Naive thymus-derived CD4-positive, alpha-beta T cell (primary cell): ENCODE results near the gene ERC1. TPM values are rescaled to one million over a fixed set of nuclear protein-coding genes. Genes with fewer than 3 reads are reported as not detected.

Experiments
- ATAC-seq: fragments of 150-1000 bp; cut with Tn5 transposase; 2 replicates; pipeline ENCODE4 v1.10.0; 2021; ENCODE audit warnings: mild to moderate bottlenecking, moderate library complexity
- CTCF ChIA-PET: fragments of 350-600 bp; sonication (Branson Sonifier 250); formaldehyde crosslinking; loops from one replicate; lab custom pipeline; 2021; ENCODE audit warnings: antibody characterized with exemption; lab: Charles Lee
- POLR2A ChIA-PET: fragments of 350-600 bp; sonication (Branson Sonifier 250); formaldehyde crosslinking; loops from one replicate; lab custom pipeline; 2021; ENCODE audit warnings: antibody characterized with exemption, inconsistent platforms; lab: Charles Lee
- DNase-seq, 9 donors: peaks; one replicate each; pipeline versions ENCODE4 v3.0.0 to v3.0.0-alpha.2; 2020 to 2022; ENCODE audit warnings: mixed read lengths in 1 of 9
- H3K27ac ChIP-seq: one replicate; pipeline ENCODE4 v1.7.0; 2013; ENCODE audit warnings: mild to moderate bottlenecking, low read depth, low read length, moderate library complexity
- H3K27me3 ChIP-seq, 2 donors: one replicate each; pipeline ENCODE4 v1.7.0; 2013; ENCODE audit warnings: low read length in 2 of 2, mild to moderate bottlenecking in 2 of 2, moderate library complexity in 2 of 2; ENCODE audit not compliant: control insufficient read depth in 2 of 2, insufficient read depth in 2 of 2
- H3K36me3 ChIP-seq, 3 experiments: 1 replicate in 2 of 3; 2 replicates in 1 of 3; pipeline ENCODE4 v1.7.0; 2013; ENCODE audit warnings: low read length in 3 of 3, mild to moderate bottlenecking in 3 of 3, moderate library complexity in 1 of 3; ENCODE audit not compliant: insufficient read depth in 3 of 3, control insufficient read depth in 2 of 3
- H3K4me1 ChIP-seq, 2 donors: one replicate each; pipeline ENCODE4 v1.7.0; 2013; ENCODE audit warnings: low read length in 2 of 2, mild to moderate bottlenecking in 2 of 2, moderate library complexity in 1 of 2; ENCODE audit not compliant: control insufficient read depth in 2 of 2, insufficient read depth in 2 of 2
- H3K4me3 ChIP-seq: 2 replicates; pipeline ENCODE4 v1.7.0; 2013; ENCODE audit warnings: mild to moderate bottlenecking, low read length
- H3K9me3 ChIP-seq, 3 experiments: 1 replicate in 2 of 3; 2 replicates in 1 of 3; pipeline ENCODE4 v1.7.0; 2013; ENCODE audit warnings: low read length in 3 of 3; ENCODE audit not compliant: control insufficient read depth in 2 of 3
- H3K27ac Mint-ChIP-seq, 9 donors: one replicate each; pipeline ENCODE4 v1.8.0; 2020 to 2022; ENCODE audit warnings: mixed read lengths in 9 of 9, mild to moderate bottlenecking in 8 of 9, moderate library complexity in 5 of 9, inconsistent platforms in 2 of 9
- H3K27me3 Mint-ChIP-seq, 5 donors: one replicate each; pipeline ENCODE4 v1.8.0; 2021 to 2022; ENCODE audit warnings: mixed read lengths in 5 of 5, mild to moderate bottlenecking in 1 of 5
- H3K36me3 Mint-ChIP-seq, 5 donors: one replicate each; pipeline ENCODE4 v1.8.0; 2020 to 2022; ENCODE audit warnings: mixed read lengths in 5 of 5, mild to moderate bottlenecking in 3 of 5, inconsistent platforms in 1 of 5
- H3K4me1 Mint-ChIP-seq, 7 donors: one replicate each; pipeline ENCODE4 v1.8.0; 2020 to 2022; ENCODE audit warnings: mixed read lengths in 7 of 7, mild to moderate bottlenecking in 3 of 7, inconsistent platforms in 1 of 7
- H3K4me3 Mint-ChIP-seq, 10 donors: one replicate each; pipeline ENCODE4 v1.8.0; 2020 to 2022; ENCODE audit warnings: mild to moderate bottlenecking in 10 of 10, mixed read lengths in 10 of 10, moderate library complexity in 6 of 10, inconsistent platforms in 2 of 10
- H3K9me3 Mint-ChIP-seq, 11 donors: one replicate each; pipeline ENCODE4 v1.8.0; 2020 to 2022; ENCODE audit warnings: mixed read lengths in 11 of 11, mild to moderate bottlenecking in 4 of 11, inconsistent platforms in 1 of 11, moderate library complexity in 1 of 11
- intact Hi-C, 2 donors: fragments of 100-400 bp; cut with micrococcal nuclease; formaldehyde crosslinking; loops; one replicate each; pipeline ENCODE4 v1.15.1; 2023
- polyA plus RNA-seq, 2 donors: library from polyadenylated mRNA; unstranded; fragments of 300-500 nt; fragmentation: Illumina TruSeq; gene quantifications; one replicate each; pipeline ENCODE4 v1.2.3, GENCODE V29; 2021
- total RNA-seq, 6 experiments: library from RNA in 5 of 6; stranded (reverse) in 5 of 6; gene quantifications; 1 replicate in 5 of 6; 2 replicates in 1 of 6; pipeline ENCODE4 v1.2.3 and lab custom pipeline; 2021 to 2026

ERC1 gene
- total and polyA plus RNA-seq, 7 experiments from 2014 or later = 15.9 to 62.0 (median 51.5) TPM

DNA sequence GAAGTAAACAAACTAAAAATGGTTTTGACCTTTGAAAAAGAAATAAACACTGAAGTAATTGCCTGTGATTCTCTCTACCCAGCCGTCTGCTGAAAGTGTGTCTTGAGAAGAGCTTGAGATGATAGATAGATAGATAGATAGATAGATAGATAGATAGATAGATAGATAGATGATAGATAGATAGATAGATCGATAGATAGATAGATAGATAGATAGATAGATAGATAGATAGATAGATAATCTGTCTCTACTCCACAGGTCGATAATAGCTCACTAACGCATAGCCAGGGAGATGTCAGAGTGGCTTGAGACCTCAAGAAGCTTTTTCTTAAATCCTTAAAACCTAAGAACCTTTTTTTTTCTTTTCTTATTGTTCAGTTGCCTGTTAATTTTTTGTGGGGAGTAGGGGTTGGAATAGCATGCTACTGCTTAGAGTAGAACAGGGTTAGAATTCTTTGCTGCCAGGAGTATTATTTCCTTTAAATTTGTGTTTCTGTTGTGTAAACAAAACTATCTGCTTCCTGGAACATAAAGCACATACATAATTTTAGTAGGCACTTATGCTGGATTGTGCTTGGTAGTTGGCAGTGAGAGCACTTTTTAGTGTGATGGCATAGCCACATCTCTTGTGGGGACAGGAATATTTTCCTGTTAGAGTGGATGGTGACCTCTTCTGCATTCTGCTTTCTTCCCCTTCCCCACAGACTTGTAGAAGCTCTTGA, 433.8 kb downstream of the ERC1 start:
- CTCF ChIA-PET = interaction anchor here (0.9 kb wide), 1 partner anchor 12 kb away, joined by 3 read pairs; no protein-coding TSS in a partner anchor
- H3K4me3 Mint-ChIP-seq = no peak overlapping the region
- ATAC-seq (no peak), DNase-seq (no peak)
- H3K27ac ChIP-seq = no peak overlapping the region
- POLR2A ChIA-PET = no interaction called here
- H3K27ac Mint-ChIP-seq = peak overlapping the region in 1 of 9 donors; percentile 22
- no peak overlapping the region for H3K4me3 ChIP-seq
- no peaks in the 10 kb centered on the region for H3K27me3 Mint-ChIP-seq
- H3K4me1 ChIP-seq = no peaks in the 10 kb centered on the region
- intact Hi-C loops = no loop called here
- peaks cover 8 to 38% (median 29%) of the 10 kb centered on the region in 5 donors for H3K36me3 Mint-ChIP-seq
- H3K36me3 ChIP-seq = no peaks in the 10 kb centered on the region
- peaks cover 0 to 3% (median 0%) of the 10 kb centered on the region in 3 experiments for H3K9me3 ChIP-seq
- no peaks in the 10 kb centered on the region for H3K27me3 ChIP-seq
- H3K9me3 Mint-ChIP-seq = peaks cover 0 to 18% (median 6%) of the 10 kb centered on the region in 11 donors
- H3K4me1 Mint-ChIP-seq = peaks cover 0 to 25% (median 0%) of the 10 kb centered on the region in 7 donors

- Histone ChIP-seq H3K36me3 (no peaks in the 10 kb centered on the region), H3K27me3 (no peaks in the 10 kb centered on the region), H3K4me1 (no peaks in the 10 kb centered on the region), H3K27ac (no peak overlapping the region), H3K9me3 (peaks cover 0 to 3% (median 0%) of the 10 kb centered on the region in 3 experiments), H3K4me3 (no peak overlapping the region)
- H3K9me3 Mint-ChIP-seq = peaks cover 0 to 18% (median 6%) of the 10 kb centered on the region in 11 donors
- ATAC-seq = no peak
- CTCF ChIA-PET = no interaction called here
- H3K4me1 Mint-ChIP-seq = peaks cover 0 to 26% (median 0%) of the 10 kb centered on the region in 7 donors
- intact Hi-C loops = no loop called here
- H3K36me3 Mint-ChIP-seq = peaks cover 8 to 38% (median 29%) of the 10 kb centered on the region in 5 donors
- H3K27ac Mint-ChIP-seq = peak overlapping the region in 1 of 9 donors; percentile 22
- H3K27me3 Mint-ChIP-seq = no peaks in the 10 kb centered on the region
- POLR2A ChIA-PET = no interaction called here
- H3K4me3 Mint-ChIP-seq = no peak overlapping the region
- no peak for DNase-seq
Observed at GRCh38 chr12:1425396-1425729, 434.3 kb downstream of the ERC1 start.

GRCh38 chr12:1428671-1429070, 437.6 kb downstream of the ERC1 start:
- intact Hi-C loops = no loop called here
- Histone ChIP-seq H3K27ac (no peak overlapping the region), H3K36me3 (no peaks in the 10 kb centered on the region), H3K27me3 (no peaks in the 10 kb centered on the region), H3K4me3 (no peak overlapping the region), H3K9me3 (no peaks in the 10 kb centered on the region), H3K4me1 (no peaks in the 10 kb centered on the region)
- no peak for DNase-seq
- Mint-ChIP-seq H3K4me1 (peaks cover 0 to 13% (median 0%) of the 10 kb centered on the region in 7 donors), H3K27me3 (no peaks in the 10 kb centered on the region), H3K27ac (no peak overlapping the region), H3K36me3 (peaks cover 2 to 23% (median 7%) of the 10 kb centered on the region in 5 donors), H3K4me3 (no peak overlapping the region), H3K9me3 (no peaks in the 10 kb centered on the region)
- ChIA-PET CTCF (interaction anchor here (0.8 kb wide), 1 partner anchor 159 kb away, joined by 3 read pairs; no protein-coding TSS in a partner anchor), POLR2A (no interaction called here)
- ATAC-seq = no peak

DNA sequence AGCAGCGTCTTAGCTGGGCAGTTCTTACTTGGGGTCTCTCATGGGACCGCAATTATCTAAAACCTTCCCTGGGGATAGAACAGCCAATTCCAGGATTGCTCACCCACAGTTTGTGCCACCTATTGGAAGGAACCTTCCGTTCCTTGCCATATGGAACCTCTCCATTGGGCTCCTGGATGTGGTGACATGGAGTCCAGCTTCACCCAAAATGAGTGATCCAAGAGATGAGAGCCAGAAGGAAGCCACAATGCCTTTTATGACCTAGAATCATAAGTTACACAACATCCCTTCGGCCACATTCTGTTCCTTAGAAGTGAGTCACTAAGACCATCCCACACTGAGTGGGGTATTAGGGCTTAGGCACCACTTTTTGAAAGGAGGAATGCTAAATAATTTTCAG, 439.0 kb downstream of the ERC1 start:
- POLR2A ChIA-PET = no interaction called here

DNA sequence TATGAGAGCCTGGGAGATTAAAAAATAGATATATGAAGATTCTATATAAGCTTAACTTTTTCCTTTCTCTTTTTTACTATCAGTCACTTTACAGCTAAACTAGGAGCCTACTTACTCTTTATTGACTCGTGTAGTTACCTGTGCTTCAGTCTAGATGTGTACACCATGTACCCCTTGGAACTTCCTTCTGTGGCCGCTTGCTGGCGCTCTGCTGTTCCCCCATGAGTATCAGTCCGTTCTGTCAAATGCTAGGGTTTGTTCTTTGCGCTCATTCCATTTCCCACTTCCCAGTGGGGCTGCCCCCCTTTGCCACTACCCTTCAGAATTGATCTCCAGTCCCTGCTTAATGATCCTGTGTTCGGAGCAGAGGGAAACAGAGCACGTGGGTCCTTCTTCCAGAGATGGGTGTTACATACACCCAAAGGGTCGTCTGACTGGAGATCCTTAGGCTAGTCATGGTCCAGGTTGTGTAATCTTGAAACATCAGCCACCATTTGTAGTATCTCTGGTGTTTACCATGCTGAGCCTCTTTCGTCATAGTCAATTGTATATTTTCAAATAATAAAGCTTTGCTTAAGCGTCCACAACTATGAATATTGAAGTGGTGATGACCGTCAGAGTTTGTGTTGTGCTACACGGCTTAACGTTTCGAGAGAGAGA, 443.4 kb downstream of the ERC1 start:
- no peak for ATAC-seq
- H3K27ac ChIP-seq = no peak overlapping the region
- Mint-ChIP-seq H3K27ac (no peak overlapping the region), H3K4me3 (no peak overlapping the region), H3K27me3 (no peaks in the 10 kb centered on the region), H3K36me3 (peaks cover 0 to 15% (median 0%) of the 10 kb centered on the region in 5 donors), H3K4me1 (peaks cover 0 to 2% (median 0%) of the 10 kb centered on the region in 7 donors), H3K9me3 (no peaks in the 10 kb centered on the region)
- DNase-seq = no peak
- intact Hi-C loops = no loop called here
- no peaks in the 10 kb centered on the region for H3K27me3 ChIP-seq
- ChIA-PET POLR2A (no interaction called here), CTCF (no interaction called here)
- no peaks in the 10 kb centered on the region for H3K9me3 ChIP-seq
- H3K36me3 ChIP-seq = peaks cover 0 to 5% (median 0%) of the 10 kb centered on the region in 3 experiments
- H3K4me1 ChIP-seq = no peaks in the 10 kb centered on the region
- no peak overlapping the region for H3K4me3 ChIP-seq

More for the DNA sequence above, 439.0 kb downstream of the ERC1 start:
- Mint-ChIP-seq H3K9me3 (no peaks in the 10 kb centered on the region), H3K4me1 (peaks cover 0 to 8% (median 0%) of the 10 kb centered on the region in 7 donors), H3K4me3 (no peak overlapping the region), H3K27ac (no peak overlapping the region), H3K27me3 (no peaks in the 10 kb centered on the region), H3K36me3 (peaks cover 0 to 19% (median 7%) of the 10 kb centered on the region in 5 donors)
- Histone ChIP-seq H3K4me3 (no peak overlapping the region), H3K4me1 (no peaks in the 10 kb centered on the region), H3K27me3 (no peaks in the 10 kb centered on the region), H3K36me3 (no peaks in the 10 kb centered on the region), H3K27ac (no peak overlapping the region), H3K9me3 (no peaks in the 10 kb centered on the region)
- DNase-seq = no peak
- intact Hi-C loops = no loop called here
- CTCF ChIA-PET = no interaction called here
- no peak for ATAC-seq

DNA sequence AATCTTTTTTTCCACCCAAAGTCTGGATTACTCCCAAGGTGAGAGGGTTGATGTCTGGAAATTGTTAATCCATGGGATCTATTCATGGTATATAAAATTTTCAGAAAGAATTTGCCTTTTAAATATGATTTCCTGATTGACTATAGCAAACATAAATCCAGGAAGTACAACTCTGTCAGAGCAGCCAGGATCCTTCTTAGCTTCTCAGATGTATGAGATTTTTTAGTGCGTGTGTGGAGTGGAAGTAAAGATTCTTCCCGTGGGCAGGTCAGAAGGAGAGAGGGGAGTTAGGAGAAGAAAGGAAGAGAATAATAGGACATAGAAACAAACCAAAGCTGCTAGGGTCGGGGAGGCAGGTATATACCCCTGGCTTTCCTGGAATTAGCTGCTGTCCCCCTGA, 444.0 kb downstream of the ERC1 start:
- no peak overlapping the region for H3K4me3 ChIP-seq
- H3K9me3 Mint-ChIP-seq = no peaks in the 10 kb centered on the region
- no peak overlapping the region for H3K4me3 Mint-ChIP-seq
- no peak for ATAC-seq
- H3K36me3 Mint-ChIP-seq = peaks cover 0 to 20% (median 3%) of the 10 kb centered on the region in 5 donors
- no peak for DNase-seq
- no peaks in the 10 kb centered on the region for H3K27me3 Mint-ChIP-seq
- no peaks in the 10 kb centered on the region for H3K4me1 ChIP-seq
- CTCF ChIA-PET = no interaction called here
- H3K27ac ChIP-seq = no peak overlapping the region
- intact Hi-C loops = no loop called here
- POLR2A ChIA-PET = no interaction called here
- H3K36me3 ChIP-seq = peaks cover 0 to 5% (median 0%) of the 10 kb centered on the region in 3 experiments
- no peak overlapping the region for H3K27ac Mint-ChIP-seq
- no peaks in the 10 kb centered on the region for H3K9me3 ChIP-seq
- no peaks in the 10 kb centered on the region for H3K4me1 Mint-ChIP-seq
- H3K27me3 ChIP-seq = no peaks in the 10 kb centered on the region
